HG03039 (cell line): ENCODE data around the gene MOAP1.
"Not testable (repeated sequence)": the region's sequence is repeated elsewhere in the genome, so short reads cannot be mapped to it uniquely, and the experiment has no call there.

Experiments used
- ATAC-seq: cut with Tn5 transposase; IDR thresholded peaks from one replicate; pipeline ENCODE4 v1.9.1; 2021; ENCODE audit warnings: mild to moderate bottlenecking, moderate library complexity; ENCODE audit not compliant: unreplicated experiment

MOAP1 gene

DNA sequence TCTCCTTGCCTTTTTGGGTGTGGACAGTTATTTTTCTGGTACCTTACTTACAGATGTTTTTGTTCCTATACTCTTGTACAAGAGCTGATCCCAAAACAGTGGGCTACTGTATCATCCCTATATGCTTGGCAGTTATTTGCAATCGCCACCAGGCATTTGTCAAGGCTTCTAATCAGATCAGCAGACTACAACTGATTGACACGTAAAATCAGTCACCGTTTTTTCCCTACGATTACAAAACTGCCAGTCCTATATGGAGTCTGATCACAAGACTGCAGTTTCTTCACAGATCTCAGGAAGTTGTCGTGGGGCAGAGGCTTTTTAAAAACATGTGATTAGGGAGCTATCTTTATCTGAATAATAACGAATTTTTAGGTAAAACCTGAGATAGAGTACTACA, 1.8 kb upstream of the MOAP1 start:
- no peak for ATAC-seq

DNA sequence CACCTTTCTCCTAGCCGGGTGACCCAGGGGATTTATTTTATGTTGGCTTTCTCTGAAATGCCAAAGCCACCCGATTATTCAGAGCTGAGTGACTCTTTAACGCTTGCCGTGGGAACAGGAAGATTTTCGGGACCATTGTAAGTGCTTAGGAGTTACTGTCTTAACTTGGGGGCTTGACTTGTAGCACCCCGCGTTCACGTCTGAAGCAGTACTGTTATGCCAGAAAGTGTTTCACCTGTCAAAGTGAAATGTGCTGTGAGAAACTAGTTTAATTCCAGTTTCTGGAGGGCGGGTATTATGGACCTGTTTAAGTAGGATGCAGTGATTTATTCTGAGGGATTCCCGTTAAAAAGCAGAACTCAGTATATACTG, 638 bp upstream of the MOAP1 start:
- ATAC-seq = no peak

GRCh38 chr14:93183596-93184317, 940 bp downstream of the MOAP1 start:
- no peak for ATAC-seq

DNA sequence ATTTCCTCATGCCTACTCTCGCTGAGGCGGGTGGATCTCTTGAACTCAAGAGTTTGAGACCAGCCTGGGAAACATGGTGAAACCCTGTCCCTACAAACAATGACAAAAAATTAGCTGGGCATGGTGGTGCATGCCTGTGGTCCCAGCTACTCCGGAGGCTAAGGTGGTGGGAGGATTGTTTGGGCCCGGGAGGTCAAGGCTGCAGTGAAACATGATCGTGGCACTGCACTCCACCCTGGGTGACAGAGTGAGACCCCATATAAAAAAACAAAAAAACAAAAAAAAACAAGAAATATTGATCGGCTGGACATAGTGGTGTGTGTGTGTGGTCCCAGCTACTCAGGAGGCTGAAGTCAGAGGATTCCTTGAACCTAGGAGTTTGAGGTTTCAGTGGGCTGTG, 9.2 kb downstream of the MOAP1 start:
- no peak for ATAC-seq

GRCh38 chr14:93174731-93175130, 10.0 kb downstream of the MOAP1 start:
- ATAC-seq = not testable (repeated sequence)

- ATAC-seq = no peak
Observed at GRCh38 chr14:93173943-93174395, 10.7 kb downstream of the MOAP1 start.

GRCh38 chr14:93171376-93171775, 13.3 kb downstream of the MOAP1 start:
- ATAC-seq = no peak

- not testable (repeated sequence) for ATAC-seq
Observed at GRCh38 chr14:93170141-93170540, 14.6 kb downstream of the MOAP1 start.

GRCh38 chr14:93169619-93170018, 15.1 kb downstream of the MOAP1 start:
- not testable (repeated sequence) for ATAC-seq

DNA sequence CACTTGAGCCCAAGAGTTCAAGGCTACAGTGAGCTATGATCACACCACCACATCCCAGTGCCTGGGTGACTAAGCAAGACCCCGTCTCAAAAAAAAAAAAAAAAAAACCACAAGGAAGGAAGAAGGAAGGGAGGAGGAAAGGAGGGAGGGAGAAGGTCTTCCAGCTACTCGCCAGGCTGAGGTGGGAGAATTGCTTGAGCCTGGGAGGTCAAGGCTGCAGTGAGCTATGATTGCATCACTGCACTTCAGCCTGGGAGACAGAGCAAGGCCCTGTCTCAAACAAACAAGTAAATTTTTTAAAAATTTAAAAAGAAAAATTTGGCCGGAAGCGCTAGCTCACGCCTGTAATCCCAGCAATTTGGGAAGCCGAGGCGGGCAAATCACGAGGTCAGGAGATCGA, 16.1 kb downstream of the MOAP1 start:
- not testable (repeated sequence) for ATAC-seq

DNA sequence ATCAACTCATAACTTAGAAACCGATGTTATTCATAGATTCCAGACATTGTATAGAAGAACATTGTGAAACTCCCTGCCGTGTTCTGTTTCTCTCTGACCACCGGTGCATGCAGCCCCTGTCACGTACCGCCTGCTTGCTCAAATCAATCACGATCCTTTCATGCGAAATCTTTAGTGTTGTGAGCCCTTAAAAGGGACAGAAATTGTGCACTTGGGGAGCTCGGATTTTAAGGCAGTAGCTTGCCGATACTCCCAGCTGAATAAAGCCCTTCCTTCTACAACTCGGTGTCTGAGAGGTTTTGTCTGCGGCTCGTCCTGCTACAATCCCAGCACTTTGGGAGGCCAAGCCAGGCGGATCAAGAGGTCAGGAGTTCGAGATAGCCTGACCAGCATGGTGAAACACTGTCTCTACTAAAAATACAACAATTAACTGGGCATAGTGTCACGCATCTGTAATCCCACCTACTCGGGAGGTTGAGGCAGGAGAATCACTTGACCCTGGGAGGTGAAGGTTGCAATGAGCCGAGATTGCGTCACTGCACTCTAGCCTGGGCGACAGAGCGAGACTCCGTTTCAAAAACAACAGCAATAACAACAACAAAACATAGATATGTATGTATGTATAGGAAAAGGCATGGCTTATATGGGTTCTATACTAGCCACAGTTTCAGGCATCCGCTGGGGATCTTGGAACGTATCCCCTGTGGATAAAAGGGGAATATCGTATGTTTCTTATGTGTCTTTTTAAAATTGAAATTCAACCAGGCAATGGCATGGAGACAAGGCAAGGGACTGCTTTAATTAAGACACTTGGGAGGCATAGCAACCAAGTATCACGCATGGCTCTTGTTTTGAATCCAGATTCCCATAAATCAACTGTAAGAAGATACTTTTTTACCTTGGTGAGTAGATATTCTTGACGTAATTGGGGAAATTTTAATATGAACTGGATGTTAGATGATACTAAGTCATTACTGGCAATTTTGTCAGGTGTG, 19.1 kb downstream of the MOAP1 start:
- not testable (repeated sequence) for ATAC-seq

DNA sequence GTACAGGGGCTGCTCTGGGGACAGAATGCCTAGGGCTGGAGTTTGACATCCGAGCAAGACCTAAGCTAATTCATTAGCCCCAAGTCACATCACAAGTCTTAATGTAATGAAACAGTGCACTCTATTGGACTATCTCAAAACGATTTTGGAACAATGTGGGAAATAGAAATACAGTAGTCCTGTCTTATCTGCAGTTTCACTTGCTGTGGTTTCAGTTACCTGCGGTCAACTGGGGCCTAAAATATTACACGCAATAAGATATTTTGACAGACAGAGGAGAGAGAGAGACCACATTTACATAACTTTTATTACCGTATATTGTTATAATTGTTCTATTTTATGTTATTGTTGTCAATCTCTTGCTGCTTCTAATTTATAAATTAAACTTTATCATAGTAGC, 21.1 kb downstream of the MOAP1 start:
- no peak for ATAC-seq

DNA sequence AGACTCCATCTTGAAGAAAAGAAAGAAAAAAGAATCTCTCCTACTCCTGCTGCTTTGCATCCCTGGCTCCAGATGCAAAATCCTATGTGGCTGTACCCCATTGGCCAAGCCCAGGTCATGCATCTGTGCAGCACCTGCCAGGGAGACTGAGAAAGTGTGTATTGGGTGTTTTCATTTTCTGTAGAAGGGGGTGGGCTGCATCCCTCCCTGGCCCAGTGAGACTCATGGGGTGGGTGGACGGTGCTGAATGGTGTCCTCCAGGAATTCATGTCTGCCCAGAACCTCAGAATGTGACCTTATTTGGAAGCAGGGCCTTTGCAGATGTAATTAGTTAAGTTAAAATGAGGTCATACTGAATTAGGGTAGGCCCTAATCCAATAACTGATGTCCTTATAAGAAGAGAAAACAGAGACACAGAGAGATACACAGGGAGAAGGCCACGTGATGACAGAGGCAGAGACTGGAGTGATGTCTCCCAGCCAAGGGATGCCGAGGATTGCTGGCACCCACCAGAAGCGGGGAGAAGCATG, 23.2 kb downstream of the MOAP1 start:
- ATAC-seq = no peak

DNA sequence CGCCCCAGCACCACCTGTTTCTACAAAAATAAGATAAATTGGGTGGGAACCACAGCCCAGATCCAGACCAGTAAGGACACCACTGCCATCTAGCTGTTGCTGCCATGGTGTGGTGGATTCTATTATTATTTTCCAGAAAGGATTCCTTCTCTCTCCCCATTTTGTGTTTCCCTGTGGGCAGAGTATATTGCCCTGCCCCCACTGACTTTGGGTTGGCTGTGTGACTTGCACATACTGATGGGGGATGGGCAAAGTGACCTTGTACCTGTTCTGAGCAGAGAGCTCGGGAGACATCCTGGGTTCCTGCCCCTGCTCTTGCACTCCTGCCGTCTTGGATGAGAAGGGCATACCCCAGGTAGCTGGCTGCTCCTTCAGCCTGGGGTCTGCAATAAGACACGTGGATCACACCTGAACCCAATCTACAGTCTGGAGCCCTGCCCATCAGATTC, 24.3 kb downstream of the MOAP1 start:
- no peak for ATAC-seq

GRCh38 chr14:93159625-93160352, 24.9 kb downstream of the MOAP1 start:
- not testable (repeated sequence) for ATAC-seq

- not testable (repeated sequence) for ATAC-seq
Observed at GRCh38 chr14:93158349-93158748, 26.3 kb downstream of the MOAP1 start.

- no peak for ATAC-seq
Observed at GRCh38 chr14:93156693-93157369, 27.9 kb downstream of the MOAP1 start.

- no peak for ATAC-seq
Observed at GRCh38 chr14:93155667-93156066, 29.0 kb downstream of the MOAP1 start.

GRCh38 chr14:93153121-93153520, 31.6 kb downstream of the MOAP1 start:
- ATAC-seq = no peak
